OCI-LY3 (cell line): ENCODE data around the gene ZNF791.
"Not testable (repeated sequence)": the region's sequence is repeated elsewhere in the genome, so short reads cannot be mapped to it uniquely, and the experiment has no call there.

ENCODE experiments used
- H2AFZ ChIP-seq: fragments of 200-600, 300-600 bp; shearing (Covaris generic); 2 replicates; pipeline ENCODE4 v1.6.0; 2014; ENCODE audit warnings: antibody characterized with exemption, low read depth, low read length
- H3K27ac ChIP-seq: fragments of 200-600, 300-600 bp; sonication (generic); 2 replicates; pipeline ENCODE4 v1.5.1; 2014; ENCODE audit warnings: mild to moderate bottlenecking, low read length, moderate library complexity, mixed read lengths
- H3K27me3 ChIP-seq: fragments of 200-600, 300-600 bp; sonication (generic); 2 replicates; pipeline ENCODE4 v1.6.1; 2014; ENCODE audit warnings: low read depth, low read length, mixed read lengths
- H3K36me3 ChIP-seq: fragments of 200-600, 300-600 bp; sonication (generic); replicated peaks from 2 replicates; pipeline ENCODE3; 2014; ENCODE audit warnings: low read depth, low read length, mixed read lengths
- H3K4me1 ChIP-seq: fragments of 300-600, 200-600 bp; sonication (generic); 2 replicates; pipeline ENCODE4 v1.6.1; 2014; ENCODE audit warnings: low read length, mixed read lengths
- H3K4me2 ChIP-seq: fragments of 200-600, 300-600 bp; sonication (generic); 2 replicates; pipeline ENCODE4 v1.6.1; 2014; ENCODE audit warnings: low read length, mixed read lengths
- H3K4me3 ChIP-seq: fragments of 300-600, 200-600 bp; sonication (generic); 2 replicates; pipeline ENCODE4 v1.5.1; 2014; ENCODE audit warnings: antibody characterized with exemption, mild to moderate bottlenecking, low read length, moderate library complexity
- H3K79me2 ChIP-seq: fragments of 300-600, 200-600 bp; shearing (Covaris generic); 2 replicates; pipeline ENCODE4 v1.6.1; 2014; ENCODE audit warnings: mild to moderate bottlenecking, low read length, mixed read lengths
- H3K9ac ChIP-seq: fragments of 300-600, 200-600 bp; shearing (Covaris generic); 2 replicates; pipeline ENCODE4 v1.6.0; 2014; ENCODE audit warnings: mild to moderate bottlenecking, low read length, moderate library complexity
- H3K9me3 ChIP-seq: fragments of 200-600, 300-600 bp; shearing (Covaris generic); 2 replicates; pipeline ENCODE4 v1.6.1; 2014; ENCODE audit warnings: low read length, mixed read lengths; ENCODE audit not compliant: insufficient read depth
- H4K20me1 ChIP-seq: fragments of 200-600, 300-600 bp; sonication (generic); 2 replicates; pipeline ENCODE4 v1.6.1; 2016; ENCODE audit warnings: low read length, mixed read lengths; ENCODE audit not compliant: insufficient read depth
- EZH2phosphoT487 ChIP-seq: fragments of 200-600 bp; shearing (Covaris generic); IDR thresholded peaks from 2 replicates; pipeline ENCODE4 v1.6.1; 2018; ENCODE audit warnings: antibody characterized with exemption, mixed run types, low read depth
- TF ChIP-seq, protein P1 (sequence below): fragments of 200-600, 300-600 bp; sonication (generic); IDR thresholded peaks from 2 replicates; pipeline ENCODE4 v1.5.1; 2014; ENCODE audit warnings: antibody characterized with exemption, low read length, low read depth

ZNF791 gene

DNA sequence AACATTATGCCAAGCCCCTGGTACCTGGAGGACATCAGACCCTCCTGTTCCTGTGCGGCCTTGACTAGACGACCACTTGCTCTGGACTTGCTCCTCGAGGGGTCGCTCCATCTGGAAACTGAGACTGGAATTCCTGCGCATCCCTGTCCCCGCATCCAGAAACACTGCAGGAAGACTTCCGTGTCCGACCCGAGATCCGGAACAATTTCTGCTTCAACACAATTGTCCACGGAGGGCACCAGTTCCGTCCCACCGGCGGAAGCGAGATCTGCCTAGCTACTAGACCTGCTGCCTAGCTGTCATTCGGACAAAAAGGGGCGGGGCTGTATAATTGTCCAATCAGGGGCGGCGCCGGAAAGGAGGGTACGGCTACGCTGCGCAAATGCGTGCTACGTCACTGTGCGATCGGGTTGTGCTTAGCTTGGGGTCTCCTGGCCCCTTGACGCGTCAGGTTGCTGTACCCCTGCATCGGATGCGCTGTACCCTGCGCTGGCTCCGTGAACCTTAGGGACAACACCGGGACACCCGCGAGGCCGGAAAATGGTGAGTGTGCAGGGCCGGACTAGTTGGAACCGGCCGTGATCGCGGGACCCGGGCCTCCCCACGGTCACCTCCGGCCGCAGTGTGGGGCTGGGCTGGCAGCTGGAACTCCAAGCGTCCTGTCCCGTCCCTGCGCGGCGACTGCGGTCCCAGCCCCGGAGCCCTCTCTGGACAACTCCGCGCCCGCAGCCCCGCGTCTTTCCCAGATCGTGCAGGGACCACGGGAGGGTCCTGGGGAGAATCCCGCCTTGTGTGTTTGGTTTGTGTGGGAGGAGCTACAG is at the start of gene ZNF791, which contains the start of gene ZNF490:
Gene ZNF791, plus strand, starts transcription at position 381 of the 821 bp plus-strand sequence. Its CDS starts 160 bp downstream, at position 541.
Gene ZNF490, minus strand, starts transcription at position 274 of the 821 bp plus-strand sequence. Its CDS starts 133 bp downstream, at position 141.
- Histone ChIP-seq H3K27me3 (no peaks in the 10 kb centered on the region), H3K27ac (peak within 1 kb of the TSS; percentile 23), H3K36me3 (peaks cover 11% of the 10 kb centered on the region), H2AFZ (peak within 1 kb of the TSS; percentile 69), H3K4me2 (peak within 1 kb of the TSS; percentile 87), H3K9me3 (no peaks in the 10 kb centered on the region), H3K79me2 (peaks cover 32% of the 10 kb centered on the region), H3K4me1 (peaks cover 33% of the 10 kb centered on the region), H3K9ac (peak within 1 kb of the TSS; percentile 73), H3K4me3 (peak within 1 kb of the TSS; percentile 81), H4K20me1 (peaks cover 32% of the 10 kb centered on the region)
- TF ChIP-seq, protein P1, sequence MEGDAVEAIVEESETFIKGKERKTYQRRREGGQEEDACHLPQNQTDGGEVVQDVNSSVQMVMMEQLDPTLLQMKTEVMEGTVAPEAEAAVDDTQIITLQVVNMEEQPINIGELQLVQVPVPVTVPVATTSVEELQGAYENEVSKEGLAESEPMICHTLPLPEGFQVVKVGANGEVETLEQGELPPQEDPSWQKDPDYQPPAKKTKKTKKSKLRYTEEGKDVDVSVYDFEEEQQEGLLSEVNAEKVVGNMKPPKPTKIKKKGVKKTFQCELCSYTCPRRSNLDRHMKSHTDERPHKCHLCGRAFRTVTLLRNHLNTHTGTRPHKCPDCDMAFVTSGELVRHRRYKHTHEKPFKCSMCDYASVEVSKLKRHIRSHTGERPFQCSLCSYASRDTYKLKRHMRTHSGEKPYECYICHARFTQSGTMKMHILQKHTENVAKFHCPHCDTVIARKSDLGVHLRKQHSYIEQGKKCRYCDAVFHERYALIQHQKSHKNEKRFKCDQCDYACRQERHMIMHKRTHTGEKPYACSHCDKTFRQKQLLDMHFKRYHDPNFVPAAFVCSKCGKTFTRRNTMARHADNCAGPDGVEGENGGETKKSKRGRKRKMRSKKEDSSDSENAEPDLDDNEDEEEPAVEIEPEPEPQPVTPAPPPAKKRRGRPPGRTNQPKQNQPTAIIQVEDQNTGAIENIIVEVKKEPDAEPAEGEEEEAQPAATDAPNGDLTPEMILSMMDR: peak; percentile 19; the same call in 1 of the 2 replicates
- TF ChIP-seq EZH2phosphoT487: no peak

DNA sequence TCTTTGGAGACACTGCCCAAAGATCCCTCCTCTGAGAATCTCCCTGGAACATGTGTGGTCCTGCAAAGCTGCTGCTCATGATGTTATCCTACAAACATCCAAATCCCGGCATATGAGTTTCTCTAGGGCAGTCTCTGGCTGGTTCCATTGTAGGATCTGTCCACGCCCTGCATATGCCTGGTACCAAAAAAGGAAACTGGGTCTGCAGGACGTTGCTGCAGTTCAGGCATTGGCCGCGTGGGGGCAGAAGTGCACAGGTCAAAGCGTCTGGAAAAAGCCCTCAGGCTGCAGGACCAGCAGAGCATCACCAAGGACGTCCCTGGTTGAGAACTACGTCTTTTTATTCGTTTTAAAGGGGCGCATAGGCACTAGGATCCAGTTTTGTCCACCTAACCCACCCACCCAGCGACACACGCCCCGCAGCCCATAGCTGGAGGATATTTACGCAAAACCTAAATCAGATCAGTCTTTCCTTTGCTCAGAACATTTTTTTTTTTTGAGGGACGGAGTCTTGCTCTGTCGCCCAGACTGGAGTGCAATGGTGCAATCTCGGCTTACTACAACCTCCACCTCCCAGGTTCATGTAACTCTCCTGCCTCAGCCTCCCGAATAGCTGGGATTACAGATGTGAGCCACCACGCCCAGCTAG is 46.6 kb upstream of the ZNF791 start:
- H2AFZ ChIP-seq: peak overlapping the region; percentile 75
- no peak overlapping the region for H3K27ac ChIP-seq
- no peaks in the 10 kb centered on the region for H4K20me1 ChIP-seq
- no peak for TF ChIP-seq EZH2phosphoT487
- TF ChIP-seq, protein P1: peak; percentile 99
- H3K4me2 ChIP-seq: peak overlapping the region; percentile 63
- no peaks in the 10 kb centered on the region for H3K9me3 ChIP-seq
- no peaks in the 10 kb centered on the region for H3K36me3 ChIP-seq
- H3K4me3 ChIP-seq: peak overlapping the region; percentile 53
- no peaks in the 10 kb centered on the region for H3K27me3 ChIP-seq
- peak overlapping the region; percentile 27 for H3K9ac ChIP-seq
- H3K4me1 ChIP-seq: peaks cover 7% of the 10 kb centered on the region; the same call in 1 of the 2 replicates
- no peaks in the 10 kb centered on the region for H3K79me2 ChIP-seq

DNA sequence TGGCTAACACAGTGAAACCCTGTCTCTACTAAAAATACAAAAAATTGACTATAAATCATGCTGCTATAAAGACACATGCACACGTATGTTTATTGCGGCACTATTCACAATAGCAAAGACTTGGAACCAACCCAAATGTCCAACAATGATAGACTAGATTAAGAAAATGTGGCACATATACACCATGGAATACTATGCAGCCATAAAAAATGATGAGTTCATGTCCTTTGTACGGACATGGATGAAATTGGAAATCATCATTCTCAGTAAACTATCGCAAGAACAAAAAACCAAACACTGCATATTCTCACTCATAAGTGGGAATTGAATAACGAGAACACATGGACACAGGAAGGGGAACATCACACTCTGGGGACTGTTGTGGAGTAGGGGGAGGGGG is 44.3 kb upstream of the ZNF791 start:
- not testable (repeated sequence) for H2AFZ ChIP-seq, H3K4me3 ChIP-seq, H3K27ac ChIP-seq, H3K79me2 ChIP-seq, H3K9ac ChIP-seq, H3K27me3 ChIP-seq, H3K36me3 ChIP-seq, H3K4me2 ChIP-seq, H3K4me1 ChIP-seq, H4K20me1 ChIP-seq, H3K9me3 ChIP-seq

DNA sequence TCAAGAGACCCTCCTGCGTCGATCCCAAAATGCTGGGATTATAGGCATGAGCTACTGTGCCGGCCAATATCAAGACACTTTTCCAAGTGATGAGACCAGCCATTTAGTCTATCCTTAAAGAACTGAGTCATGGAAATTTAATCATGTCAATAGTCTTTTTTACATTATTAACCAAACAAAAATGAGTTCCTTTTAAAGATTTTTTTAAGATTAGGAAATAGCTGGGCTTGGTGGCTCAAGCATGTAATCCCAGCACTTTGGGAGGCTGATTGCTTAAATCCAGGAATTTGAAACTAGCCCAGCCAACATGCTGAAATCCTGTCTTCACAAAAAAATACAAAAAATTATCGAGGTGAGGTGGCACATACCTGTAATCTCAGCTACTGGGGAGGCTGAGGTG is 42.8 kb upstream of the ZNF791 start:
- H3K79me2 ChIP-seq: no peaks in the 10 kb centered on the region
- H3K9ac ChIP-seq: no peak overlapping the region
- TF ChIP-seq EZH2phosphoT487: no peak
- TF ChIP-seq, protein P1: no peak
- no peak overlapping the region for H3K4me2 ChIP-seq
- no peak overlapping the region for H2AFZ ChIP-seq
- H3K36me3 ChIP-seq: no peaks in the 10 kb centered on the region
- H4K20me1 ChIP-seq: no peaks in the 10 kb centered on the region
- H3K4me3 ChIP-seq: no peak overlapping the region
- peaks cover 7% of the 10 kb centered on the region; the same call in 1 of the 2 replicates for H3K4me1 ChIP-seq
- H3K27ac ChIP-seq: no peak overlapping the region
- H3K9me3 ChIP-seq: no peaks in the 10 kb centered on the region
- H3K27me3 ChIP-seq: no peaks in the 10 kb centered on the region
